ENCODE measurements around the gene SPDEF. TPM values are rescaled to one million over a fixed set of nuclear protein-coding genes. Genes with fewer than 3 reads are reported as not detected.

Gene SPDEF
- total RNA-seq, 1 donor from 2014 or later = 1.6 TPM

DNA sequence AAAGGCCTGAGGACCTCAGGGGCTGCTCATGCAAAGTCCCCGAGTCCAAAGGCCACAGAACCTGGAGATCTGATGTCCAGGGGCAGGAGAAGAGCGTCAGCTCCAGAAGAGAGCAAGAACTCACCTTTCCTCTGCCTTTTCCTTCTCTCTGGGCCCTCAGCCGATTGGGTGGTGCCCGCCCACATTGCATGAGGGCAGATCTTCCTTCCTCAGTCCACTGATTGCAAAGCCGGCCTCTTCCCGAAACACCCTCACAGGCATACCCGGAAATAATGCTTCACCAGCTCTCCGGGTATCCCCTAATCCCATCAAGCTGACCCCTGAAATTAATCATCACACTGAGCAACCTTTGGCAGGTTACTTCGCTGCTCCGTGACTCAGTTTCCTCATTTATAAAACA, 33.4 kb downstream of the SPDEF start:
- no peaks in the 10 kb centered on the region for H3K27me3 Mint-ChIP-seq
- no peak overlapping the region for H3K4me3 Mint-ChIP-seq
- H3K9me3 Mint-ChIP-seq = no peaks in the 10 kb centered on the region
- DNase-seq (ENCODE audit: extremely low spot score, unreplicated experiment) = no peak
- H3K36me3 Mint-ChIP-seq = no peaks in the 10 kb centered on the region
- peaks cover 6% of the 10 kb centered on the region for H3K4me1 Mint-ChIP-seq (ENCODE audit: unreplicated experiment)
- H3K27ac Mint-ChIP-seq = no peak overlapping the region
- TF ChIP-seq, protein P1, sequence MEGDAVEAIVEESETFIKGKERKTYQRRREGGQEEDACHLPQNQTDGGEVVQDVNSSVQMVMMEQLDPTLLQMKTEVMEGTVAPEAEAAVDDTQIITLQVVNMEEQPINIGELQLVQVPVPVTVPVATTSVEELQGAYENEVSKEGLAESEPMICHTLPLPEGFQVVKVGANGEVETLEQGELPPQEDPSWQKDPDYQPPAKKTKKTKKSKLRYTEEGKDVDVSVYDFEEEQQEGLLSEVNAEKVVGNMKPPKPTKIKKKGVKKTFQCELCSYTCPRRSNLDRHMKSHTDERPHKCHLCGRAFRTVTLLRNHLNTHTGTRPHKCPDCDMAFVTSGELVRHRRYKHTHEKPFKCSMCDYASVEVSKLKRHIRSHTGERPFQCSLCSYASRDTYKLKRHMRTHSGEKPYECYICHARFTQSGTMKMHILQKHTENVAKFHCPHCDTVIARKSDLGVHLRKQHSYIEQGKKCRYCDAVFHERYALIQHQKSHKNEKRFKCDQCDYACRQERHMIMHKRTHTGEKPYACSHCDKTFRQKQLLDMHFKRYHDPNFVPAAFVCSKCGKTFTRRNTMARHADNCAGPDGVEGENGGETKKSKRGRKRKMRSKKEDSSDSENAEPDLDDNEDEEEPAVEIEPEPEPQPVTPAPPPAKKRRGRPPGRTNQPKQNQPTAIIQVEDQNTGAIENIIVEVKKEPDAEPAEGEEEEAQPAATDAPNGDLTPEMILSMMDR (conservative IDR thresholded peaks at IDR 0.05) = no peak

DNA sequence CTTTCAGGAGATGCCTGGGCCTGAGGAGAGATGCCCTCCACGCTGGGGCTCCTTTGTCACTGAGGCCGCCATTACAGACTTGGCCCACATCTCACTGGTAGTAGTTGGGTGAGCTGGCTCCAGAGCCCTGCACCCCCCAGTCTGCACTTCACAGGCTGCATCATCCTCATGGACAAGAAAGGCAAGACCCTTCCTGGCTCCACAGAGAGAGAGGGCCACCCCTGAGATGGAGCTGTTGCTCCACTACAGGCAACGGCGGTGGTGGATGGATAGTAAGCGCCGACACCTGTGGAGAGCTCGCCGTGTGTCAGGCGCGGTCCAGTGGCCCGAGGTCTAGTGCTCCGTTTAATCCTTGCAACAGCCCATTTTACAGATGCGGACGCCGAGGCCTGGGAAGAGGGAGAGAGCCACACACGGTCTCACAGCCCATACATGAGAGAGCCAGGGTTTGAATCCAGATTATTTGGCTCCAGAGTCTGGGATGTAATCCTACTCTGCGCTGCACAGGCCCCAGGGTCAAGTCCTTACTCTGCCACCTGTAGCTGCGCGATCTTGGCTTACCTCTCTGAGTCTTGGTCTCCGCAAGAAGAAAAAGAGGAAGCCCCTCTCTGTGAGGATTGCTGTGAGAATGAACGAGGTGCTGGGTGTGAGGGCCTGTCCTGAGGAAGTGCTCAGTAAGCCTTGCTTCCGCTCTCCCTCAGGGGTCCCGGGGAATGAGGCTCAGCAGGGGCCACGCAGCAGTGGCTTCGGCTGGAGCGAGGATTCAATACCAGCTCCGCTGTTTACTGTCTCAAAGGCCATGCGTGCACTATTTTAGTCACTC, 34.5 kb downstream of the SPDEF start:
- Mint-ChIP-seq H3K9me3 (no peaks in the 10 kb centered on the region), H3K4me1 (ENCODE audit: unreplicated experiment) (no peaks in the 10 kb centered on the region), H3K27ac (no peak overlapping the region), H3K4me3 (no peak overlapping the region), H3K36me3 (no peaks in the 10 kb centered on the region), H3K27me3 (no peaks in the 10 kb centered on the region)
- TF ChIP-seq, protein P1 (conservative IDR thresholded peaks at IDR 0.05) = no peak
- DNase-seq (ENCODE audit: extremely low spot score, unreplicated experiment) = no peak

DNA sequence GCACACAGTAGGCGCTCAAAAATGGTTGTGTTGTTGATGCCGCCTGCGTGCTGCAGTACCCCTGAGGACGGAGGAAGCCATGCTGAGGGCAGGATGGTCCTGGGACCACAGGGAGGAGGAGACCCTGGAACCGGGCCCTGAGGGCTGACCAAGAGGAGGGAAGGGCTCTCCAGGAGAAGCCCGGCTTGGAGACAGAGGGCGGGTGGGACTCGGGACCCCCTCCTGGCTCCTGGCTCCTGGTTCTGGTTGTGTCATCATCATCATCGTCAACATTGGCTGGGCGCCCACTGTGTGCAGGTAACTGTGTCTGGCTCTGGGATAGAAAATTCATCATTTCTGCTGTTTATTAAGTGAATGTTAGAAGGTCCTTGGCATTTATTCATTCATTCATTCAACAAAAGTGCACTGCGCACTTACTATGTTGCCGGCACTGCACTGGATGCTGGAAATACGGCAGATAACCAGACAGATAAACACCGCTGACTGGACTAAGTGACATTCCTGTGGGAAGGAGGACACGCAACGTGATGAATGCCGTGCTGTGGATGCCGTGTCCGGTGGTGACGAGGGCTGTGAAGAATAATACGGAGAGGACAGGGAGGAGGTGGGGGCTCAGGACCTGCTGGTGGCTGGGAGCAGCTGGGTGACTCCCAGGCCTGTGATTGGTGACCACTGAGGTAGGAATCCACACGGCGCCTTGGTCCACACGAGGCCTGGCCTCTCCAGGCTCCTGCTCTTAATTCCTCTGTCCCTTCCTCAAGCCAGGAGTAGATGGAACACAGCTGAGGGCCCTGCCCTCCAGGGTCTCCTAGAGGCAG, 35.3 kb downstream of the SPDEF start:
- no peak for DNase-seq (ENCODE audit: extremely low spot score, unreplicated experiment)
- no peak overlapping the region for H3K4me3 Mint-ChIP-seq

DNA sequence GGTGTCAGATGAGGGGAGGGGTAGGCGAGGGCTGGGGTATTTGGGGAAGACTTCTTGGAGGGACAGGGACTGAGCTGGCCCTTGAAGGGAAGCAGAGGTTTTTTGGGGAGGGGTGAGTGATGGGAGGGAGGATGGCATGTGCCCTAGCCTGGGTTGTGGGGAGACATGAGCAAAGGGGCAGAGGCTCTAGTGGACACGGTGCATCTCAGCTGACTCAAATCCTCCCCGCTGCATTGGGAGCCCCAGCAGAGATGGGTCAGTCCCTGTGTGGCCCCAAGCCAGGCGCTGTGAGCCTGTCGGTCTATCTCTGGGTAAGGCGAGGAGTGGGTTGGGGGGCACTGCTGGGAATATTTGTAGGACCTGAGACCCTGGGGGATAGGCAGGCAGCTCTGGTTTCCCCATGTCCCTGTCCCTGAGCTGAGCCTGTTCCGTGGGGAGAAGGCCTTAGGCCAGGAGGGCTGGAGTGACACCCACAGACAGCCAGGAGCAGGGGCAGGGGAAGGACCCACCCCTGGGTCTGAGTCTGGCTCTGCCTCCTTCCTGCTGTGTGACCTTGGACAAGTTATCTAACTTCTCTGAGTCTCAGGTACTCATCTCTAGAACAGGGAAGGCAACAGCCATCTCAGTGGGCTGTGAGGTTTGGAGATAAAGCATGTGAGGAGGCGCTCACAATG, 36.0 kb downstream of the SPDEF start:
- no peaks in the 10 kb centered on the region for H3K4me1 Mint-ChIP-seq (ENCODE audit: unreplicated experiment)
- no peaks in the 10 kb centered on the region for H3K27me3 Mint-ChIP-seq
- DNase-seq (ENCODE audit: extremely low spot score, unreplicated experiment) = no peak
- H3K36me3 Mint-ChIP-seq = no peaks in the 10 kb centered on the region
- TF ChIP-seq, protein P1 (conservative IDR thresholded peaks at IDR 0.05) = no peak
- no peak overlapping the region for H3K27ac Mint-ChIP-seq
- H3K9me3 Mint-ChIP-seq = no peaks in the 10 kb centered on the region
- H3K4me3 Mint-ChIP-seq = no peak overlapping the region

More for the DNA sequence above, 35.3 kb downstream of the SPDEF start:
- Mint-ChIP-seq H3K9me3 (no peaks in the 10 kb centered on the region), H3K27me3 (no peaks in the 10 kb centered on the region), H3K27ac (no peak overlapping the region), H3K36me3 (no peaks in the 10 kb centered on the region), H3K4me1 (ENCODE audit: unreplicated experiment) (no peaks in the 10 kb centered on the region)
- TF ChIP-seq, protein P1 (conservative IDR thresholded peaks at IDR 0.05) = no peak

DNA sequence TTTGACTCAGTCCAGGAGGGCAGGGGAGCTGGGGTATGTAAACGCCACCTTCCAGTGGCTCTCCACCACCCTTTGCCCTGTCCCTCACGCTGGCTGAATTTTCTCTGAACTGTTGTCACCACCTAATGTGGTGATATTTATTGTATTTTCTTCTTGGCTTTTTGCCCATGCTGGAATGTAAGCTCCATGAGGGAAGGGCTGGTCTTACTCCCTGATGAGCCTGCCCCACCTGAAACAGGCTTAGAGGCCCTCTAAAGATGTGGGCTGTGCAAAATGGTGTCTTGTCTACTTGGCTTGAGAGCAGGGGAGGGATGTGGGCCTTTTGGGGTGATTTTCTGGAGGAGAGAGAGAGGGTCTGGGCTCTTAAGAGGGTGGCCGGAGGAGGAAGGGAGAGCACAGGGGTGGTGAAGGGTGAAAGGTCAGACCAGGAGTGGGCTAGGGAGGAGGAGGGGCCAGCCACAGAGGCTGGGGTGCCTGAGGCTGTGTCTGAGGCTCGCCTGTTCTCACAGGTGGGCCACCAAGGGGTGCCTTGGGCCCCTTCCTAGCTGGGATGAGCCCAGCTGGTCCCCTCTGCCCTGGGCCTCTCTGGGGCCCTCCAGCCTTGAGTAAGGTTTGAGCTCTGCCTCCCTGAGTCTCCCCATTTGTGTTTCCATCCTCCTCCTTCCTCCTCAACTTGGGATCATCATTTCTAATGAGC, 37.3 kb downstream of the SPDEF start:
- Mint-ChIP-seq H3K27ac (no peak overlapping the region), H3K4me1 (ENCODE audit: unreplicated experiment) (peaks cover 9% of the 10 kb centered on the region), H3K36me3 (no peaks in the 10 kb centered on the region), H3K9me3 (no peaks in the 10 kb centered on the region), H3K27me3 (peaks cover 8% of the 10 kb centered on the region), H3K4me3 (no peak overlapping the region)
- DNase-seq (ENCODE audit: extremely low spot score, unreplicated experiment) = no peak
- TF ChIP-seq, protein P1 (conservative IDR thresholded peaks at IDR 0.05) = no peak

Data from type B pancreatic cell (in vitro differentiated cells).